Skin epidermis (tissue), 12 donors: ENCODE results near the gene DKC1.

Source experiments
- H3K27ac ChIP-seq, 21 experiments: fragments of 200-600 bp; sonication (generic) in 11 of 21; one replicate each; pipeline ENCODE4 v1.5.0; 2020; ENCODE audit warnings: mild to moderate bottlenecking in 3 of 21, inconsistent platforms in 2 of 21, moderate library complexity in 2 of 21
- H3K4me3 ChIP-seq, 7 experiments: fragments of 200-600 bp; sonication (generic) in 2 of 7; one replicate each; pipeline ENCODE4 v1.5.0; 2020; ENCODE audit warnings: inconsistent platforms in 2 of 7, mild to moderate bottlenecking in 2 of 7, moderate library complexity in 1 of 7

Gene DKC1

GRCh38 chrX:154762537-154763296, at the start of gene DKC1:
Gene DKC1, plus strand, starts transcription at chrX:154762864. Its CDS starts 102 bp downstream, at chrX:154762966.
- Histone ChIP-seq H3K4me3 (peak within 1 kb of the TSS; percentile 45 to 77 (median 71)), H3K27ac (peak within 1 kb of the TSS; percentile 58 to 91 (median 81))

GRCh38 chrX:154714925-154715324, 47.7 kb upstream of the DKC1 start:
- peak overlapping the region in 1 of 21 experiments; percentile 39 for H3K27ac ChIP-seq

GRCh38 chrX:154715825-154716224, 46.8 kb upstream of the DKC1 start:
- Histone ChIP-seq H3K4me3 (no peak overlapping the region), H3K27ac (no peak overlapping the region)

More at GRCh38 chrX:154714925-154715324, 47.7 kb upstream of the DKC1 start:
- no peak overlapping the region for H3K4me3 ChIP-seq

GRCh38 chrX:154717824-154718223, 44.8 kb upstream of the DKC1 start:
- Histone ChIP-seq H3K27ac (peak overlapping the region in 13 of 21 experiments; percentile 16 to 84 (median 50)), H3K4me3 (no peak overlapping the region)

GRCh38 chrX:154718616-154719015, 44.0 kb upstream of the DKC1 start:
- Histone ChIP-seq H3K27ac (peak overlapping the region in 16 of 21 experiments; percentile 10 to 84 (median 50)), H3K4me3 (no peak overlapping the region)

- H3K4me3 ChIP-seq = no peak overlapping the region
- peak overlapping the region in 9 of 21 experiments; percentile 8 to 84 (median 42) for H3K27ac ChIP-seq
Observed at GRCh38 chrX:154719132-154719675, 43.5 kb upstream of the DKC1 start.

- no peak overlapping the region for H3K4me3 ChIP-seq
- H3K27ac ChIP-seq = peak overlapping the region in 4 of 21 experiments; percentile 29 to 73 (median 56)
Observed at GRCh38 chrX:154720067-154720466, 42.6 kb upstream of the DKC1 start.

GRCh38 chrX:154721155-154721554, 41.5 kb upstream of the DKC1 start:
- no peak overlapping the region for H3K27ac ChIP-seq
- H3K4me3 ChIP-seq = no peak overlapping the region

GRCh38 chrX:154724993-154725756, 37.5 kb upstream of the DKC1 start:
- Histone ChIP-seq H3K27ac (peak overlapping the region in 5 of 21 experiments; percentile 6 to 50 (median 29)), H3K4me3 (no peak overlapping the region)

- H3K4me3 ChIP-seq = no peak overlapping the region
- H3K27ac ChIP-seq = peak overlapping the region in 3 of 21 experiments; percentile 14 to 55 (median 33)
Observed at GRCh38 chrX:154727418-154727817, 35.2 kb upstream of the DKC1 start.

GRCh38 chrX:154727871-154728270, 34.8 kb upstream of the DKC1 start:
- Histone ChIP-seq H3K4me3 (no peak overlapping the region), H3K27ac (peak overlapping the region in 4 of 21 experiments; percentile 14 to 55 (median 31))

GRCh38 chrX:154728431-154729190, 34.1 kb upstream of the DKC1 start:
- H3K27ac ChIP-seq = peak overlapping the region in 2 of 21 experiments; percentile 29 to 30

GRCh38 chrX:154729439-154729838, 33.2 kb upstream of the DKC1 start:
- Histone ChIP-seq H3K27ac (peak overlapping the region in 3 of 21 experiments; percentile 9 to 26 (median 19)), H3K4me3 (no peak overlapping the region)

More at GRCh38 chrX:154728431-154729190, 34.1 kb upstream of the DKC1 start:
- H3K4me3 ChIP-seq = no peak overlapping the region

- H3K4me3 ChIP-seq = no peak overlapping the region
- peak overlapping the region in 10 of 21 experiments; percentile 19 to 87 (median 30) for H3K27ac ChIP-seq
Observed at GRCh38 chrX:154730253-154730891, 32.3 kb upstream of the DKC1 start.

- Histone ChIP-seq H3K4me3 (no peak overlapping the region), H3K27ac (peak overlapping the region in 4 of 21 experiments; percentile 3 to 87 (median 35))
Observed at GRCh38 chrX:154731184-154731583, 31.5 kb upstream of the DKC1 start.

GRCh38 chrX:154731881-154732280, 30.8 kb upstream of the DKC1 start:
- peak overlapping the region in 4 of 21 experiments; percentile 14 to 87 (median 59) for H3K27ac ChIP-seq
- no peak overlapping the region for H3K4me3 ChIP-seq

- H3K4me3 ChIP-seq = no peak overlapping the region
- peak overlapping the region in 9 of 21 experiments; percentile 36 to 89 (median 75) for H3K27ac ChIP-seq
Observed at GRCh38 chrX:154732421-154733065, 30.1 kb upstream of the DKC1 start.

- peak overlapping the region in 8 of 21 experiments; percentile 21 to 89 (median 76) for H3K27ac ChIP-seq
Observed at GRCh38 chrX:154733066-154733425, 29.6 kb upstream of the DKC1 start.

More at GRCh38 chrX:154733066-154733425, 29.6 kb upstream of the DKC1 start:
- no peak overlapping the region for H3K4me3 ChIP-seq
